Colonic mucosa (tissue), 4 donors: ENCODE results near the gene DAZAP1. TPM values are rescaled to one million over a fixed set of nuclear protein-coding genes. Genes with fewer than 3 reads are reported as not detected.

Experiments used
- DNase-seq: peaks from one replicate; pipeline ENCODE4 v3.0.0-alpha.2; 2020
- H3K27ac ChIP-seq: fragments of 200-600 bp; one replicate; pipeline ENCODE4 v1.8.0; 2021
- H3K27me3 ChIP-seq: fragments of 200-600 bp; one replicate; pipeline ENCODE4 v1.8.0; 2021
- H3K36me3 ChIP-seq: fragments of 200-600 bp; one replicate; pipeline ENCODE4 v1.8.0; 2021
- H3K4me1 ChIP-seq: fragments of 200-600 bp; one replicate; pipeline ENCODE4 v1.8.0; 2021; ENCODE audit warnings: mild to moderate bottlenecking
- H3K4me3 ChIP-seq: fragments of 200-600 bp; one replicate; pipeline ENCODE4 v1.8.0; 2021
- H3K9ac ChIP-seq, 2 donors: one replicate each; pipeline ENCODE4 v1.7.0; 2013; ENCODE audit warnings: control low read depth in 2 of 2, low read depth in 2 of 2, low read length in 2 of 2
- H3K9me3 ChIP-seq: fragments of 200-600 bp; one replicate; pipeline ENCODE4 v1.8.0; 2021
- intact Hi-C: fragments of 100-400 bp; cut with DNase I; formaldehyde crosslinking; loops from one replicate; pipeline ENCODE4 v1.14.1; 2022
- total RNA-seq, 2 donors: library from RNA; stranded (reverse); fragmentation: NEBNext Ultra II Directional in 1 of 2; extraction: Animal tissue kit (Norgen Biotek cat#: 25700) in 1 of 2; gene quantifications; one replicate each; pipeline ENCODE4 v1.2.1, GENCODE V29; 2021
- TF ChIP-seq, protein P1 (sequence below): fragments of 200-600 bp; IDR thresholded peaks from one replicate; pipeline ENCODE4 v1.8.0; 2022; ENCODE audit warnings: antibody characterized with exemption, mild to moderate bottlenecking
- donor health status: healthy.
- donor health status: DM: no; HTN: no; CAD: no.
- donor health status: DM: no; HTN: no; CAD: no.

Gene DAZAP1
- total RNA-seq, 2 donors from 2014 or later: 92.9 to 210 TPM

GRCh38 chr19:1379126-1379905 is 28.1 kb upstream of the DAZAP1 start:
- Histone ChIP-seq H3K9me3 (no peaks in the 10 kb centered on the region), H3K27me3 (no peaks in the 10 kb centered on the region), H3K36me3 (no peaks in the 10 kb centered on the region), H3K4me1 (no peaks in the 10 kb centered on the region), H3K4me3 (no peak overlapping the region), H3K9ac (no peak overlapping the region), H3K27ac (no peak overlapping the region)
- intact Hi-C loops: no loop called here
- TF ChIP-seq, protein P1, sequence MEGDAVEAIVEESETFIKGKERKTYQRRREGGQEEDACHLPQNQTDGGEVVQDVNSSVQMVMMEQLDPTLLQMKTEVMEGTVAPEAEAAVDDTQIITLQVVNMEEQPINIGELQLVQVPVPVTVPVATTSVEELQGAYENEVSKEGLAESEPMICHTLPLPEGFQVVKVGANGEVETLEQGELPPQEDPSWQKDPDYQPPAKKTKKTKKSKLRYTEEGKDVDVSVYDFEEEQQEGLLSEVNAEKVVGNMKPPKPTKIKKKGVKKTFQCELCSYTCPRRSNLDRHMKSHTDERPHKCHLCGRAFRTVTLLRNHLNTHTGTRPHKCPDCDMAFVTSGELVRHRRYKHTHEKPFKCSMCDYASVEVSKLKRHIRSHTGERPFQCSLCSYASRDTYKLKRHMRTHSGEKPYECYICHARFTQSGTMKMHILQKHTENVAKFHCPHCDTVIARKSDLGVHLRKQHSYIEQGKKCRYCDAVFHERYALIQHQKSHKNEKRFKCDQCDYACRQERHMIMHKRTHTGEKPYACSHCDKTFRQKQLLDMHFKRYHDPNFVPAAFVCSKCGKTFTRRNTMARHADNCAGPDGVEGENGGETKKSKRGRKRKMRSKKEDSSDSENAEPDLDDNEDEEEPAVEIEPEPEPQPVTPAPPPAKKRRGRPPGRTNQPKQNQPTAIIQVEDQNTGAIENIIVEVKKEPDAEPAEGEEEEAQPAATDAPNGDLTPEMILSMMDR: no peak
- no peak for DNase-seq

DNA sequence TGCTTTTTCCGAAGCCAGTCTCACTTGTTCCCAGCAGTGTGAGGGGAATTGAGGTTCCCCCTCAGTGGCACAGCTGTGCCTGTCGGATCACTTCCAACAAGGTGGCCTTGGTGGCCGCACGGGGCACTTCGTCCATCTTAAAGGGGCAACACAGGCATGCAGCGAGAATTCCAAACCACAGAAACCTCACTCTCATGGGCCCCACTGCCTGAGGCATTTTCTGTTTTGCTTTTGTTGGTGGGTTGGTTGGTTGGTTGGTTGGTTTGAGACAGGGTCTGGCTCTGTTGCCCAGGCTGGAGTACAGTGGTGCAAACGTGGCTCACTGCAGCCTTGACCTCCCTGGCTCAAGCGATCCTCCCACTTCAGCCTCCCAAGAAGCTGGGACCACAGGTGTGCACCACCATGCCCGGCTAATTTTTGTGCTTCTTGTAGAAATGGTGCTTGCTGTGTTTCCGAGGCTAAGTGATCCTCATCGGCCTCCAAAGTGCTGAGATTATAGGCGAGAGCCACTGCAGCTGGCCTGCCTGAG is 27.4 kb upstream of the DAZAP1 start:
- intact Hi-C loops: loop anchor here (5.0 kb wide), 2 partner anchors 63 to 98 kb away; no protein-coding TSS in a partner anchor
- TF ChIP-seq, protein P1: no peak

GRCh38 chr19:1382250-1382649 is 25.1 kb upstream of the DAZAP1 start:
- Histone ChIP-seq H3K4me3 (no peak overlapping the region), H3K9ac (no peak overlapping the region), H3K27me3 (no peaks in the 10 kb centered on the region), H3K4me1 (peaks cover 6% of the 10 kb centered on the region), H3K27ac (no peak overlapping the region), H3K36me3 (no peaks in the 10 kb centered on the region), H3K9me3 (no peaks in the 10 kb centered on the region)
- TF ChIP-seq, protein P1: no peak
- DNase-seq: no peak
- intact Hi-C loops: loop anchor here (5.0 kb wide), 2 partner anchors 65 to 100 kb away; no protein-coding TSS in a partner anchor

More for the DNA sequence above, 27.4 kb upstream of the DAZAP1 start:
- Histone ChIP-seq H3K27me3 (no peaks in the 10 kb centered on the region), H3K9ac (no peak overlapping the region), H3K4me1 (peaks cover 4% of the 10 kb centered on the region), H3K27ac (no peak overlapping the region), H3K4me3 (no peak overlapping the region), H3K9me3 (no peaks in the 10 kb centered on the region), H3K36me3 (no peaks in the 10 kb centered on the region)
- no peak for DNase-seq

DNA sequence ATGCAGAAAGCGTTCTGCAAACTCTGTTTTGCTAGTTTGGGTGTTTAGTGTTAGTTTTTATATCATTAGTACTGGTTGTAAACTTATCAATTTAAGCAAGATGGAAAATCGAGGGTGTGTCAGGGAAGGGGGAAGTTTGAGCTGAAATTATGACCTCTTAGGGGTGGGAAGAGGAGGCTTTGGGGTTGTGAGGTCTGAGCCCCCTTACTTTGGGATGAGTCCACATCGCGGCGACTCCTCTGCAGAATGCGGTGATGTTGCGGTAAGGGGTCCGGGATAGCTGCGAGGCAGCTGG is 24.4 kb upstream of the DAZAP1 start:
- DNase-seq: no peak
- Histone ChIP-seq H3K27me3 (no peaks in the 10 kb centered on the region), H3K36me3 (no peaks in the 10 kb centered on the region), H3K4me3 (no peak overlapping the region), H3K9me3 (no peaks in the 10 kb centered on the region), H3K27ac (no peak overlapping the region), H3K9ac (peak overlapping the region in 1 of 2 donors; percentile 12), H3K4me1 (peaks cover 6% of the 10 kb centered on the region)
- TF ChIP-seq, protein P1: no peak
- intact Hi-C loops: loop anchor here (5.0 kb wide), 2 partner anchors 66 to 101 kb away; no protein-coding TSS in a partner anchor

DNA sequence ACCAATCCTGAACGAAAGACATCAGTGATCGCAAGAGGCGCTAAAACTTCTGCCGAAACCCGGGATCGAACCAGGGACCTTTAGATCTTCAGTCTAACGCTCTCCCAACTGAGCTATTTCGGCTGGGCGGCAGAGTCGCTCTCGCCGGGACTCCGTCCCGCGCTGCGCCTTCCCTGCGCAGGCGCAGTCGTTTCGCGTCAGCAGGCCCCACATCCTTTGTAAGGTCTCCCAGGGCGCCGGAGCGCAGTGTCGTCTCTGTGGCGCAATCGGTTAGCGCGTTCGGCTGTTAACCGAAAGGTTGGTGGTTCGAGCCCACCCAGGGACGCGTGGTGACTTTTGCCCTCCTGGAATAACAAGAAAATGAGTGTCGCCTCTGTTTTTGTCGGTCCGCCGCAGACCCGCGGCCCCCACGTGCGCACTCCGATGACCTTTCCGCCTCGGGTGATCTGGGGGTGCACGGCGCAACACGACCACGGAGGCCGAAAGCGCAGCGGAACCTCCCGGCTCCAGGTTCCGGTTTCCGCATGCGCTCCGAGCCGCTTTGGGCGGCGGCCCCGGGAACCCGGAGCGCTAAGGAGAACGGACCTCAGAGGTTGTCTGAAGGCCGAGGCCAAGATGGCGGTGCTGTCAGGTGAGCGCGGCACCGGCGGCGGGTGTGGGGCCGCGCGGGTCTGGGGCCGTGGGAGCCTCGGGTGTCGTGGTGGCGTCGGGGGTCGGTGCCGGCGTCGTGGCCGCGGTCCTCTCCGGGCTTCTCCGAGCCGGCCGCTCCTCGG is 23.9 kb upstream of the DAZAP1 start, which contains the start of gene NDUFS7:
Gene NDUFS7, plus strand, starts transcription at position 596 of the 773 bp plus-strand sequence. Its CDS starts 20 bp downstream, at position 616.
- intact Hi-C loops: loop anchor here (5.0 kb wide), 2 partner anchors 66 to 101 kb away; no protein-coding TSS in a partner anchor
- Histone ChIP-seq H3K4me3 (peak within 1 kb of the TSS; percentile 99), H3K9ac (peak within 1 kb of the TSS; percentile 98 to 99), H3K9me3 (no peaks in the 10 kb centered on the region), H3K27ac (peak within 1 kb of the TSS; percentile 78), H3K27me3 (no peaks in the 10 kb centered on the region), H3K36me3 (no peaks in the 10 kb centered on the region), H3K4me1 (peaks cover 6% of the 10 kb centered on the region)
- peak; percentile 90 for DNase-seq
- TF ChIP-seq, protein P1: no peak
